Small intestine (tissue), 7 donors: ENCODE data around the gene ZNF573. TPM values are rescaled to one million over a fixed set of nuclear protein-coding genes. Genes with fewer than 3 reads are reported as not detected.
"Not testable (repeated sequence)": the region's sequence is repeated elsewhere in the genome, so short reads cannot be mapped to it uniquely, and the experiment has no call there.

ENCODE experiments used
- DNase-seq, 2 donors: peaks; one replicate each; pipeline versions ENCODE4 v3.0.0 to v3.0.0-alpha.2; 2013
- FAIRE-seq: peaks from 2 replicates; lab custom pipeline; 2012; peaks lifted over from hg19 to GRCh38; lab: Jason Lieb, UNC
- H3K27ac ChIP-seq, 3 donors: one replicate each; pipeline ENCODE4 v1.5.1; 2013; ENCODE audit warnings: low read length in 2 of 3, mild to moderate bottlenecking in 2 of 3, control low read depth in 1 of 3, inconsistent platforms in 1 of 3, low read depth in 1 of 3, moderate library complexity in 1 of 3
- H3K27me3 ChIP-seq, 3 donors: one replicate each; pipeline ENCODE4 v1.6.1; 2013; ENCODE audit warnings: low read length in 3 of 3, inconsistent platforms in 1 of 3; ENCODE audit not compliant: control insufficient read depth in 3 of 3, insufficient read depth in 3 of 3
- H3K36me3 ChIP-seq, 3 donors: one replicate each; pipeline ENCODE4 v1.6.1; 2013; ENCODE audit warnings: low read length in 3 of 3, inconsistent platforms in 1 of 3, low read depth in 1 of 3, mild to moderate bottlenecking in 1 of 3, moderate library complexity in 1 of 3; ENCODE audit not compliant: control insufficient read depth in 3 of 3, insufficient read depth in 2 of 3
- H3K4me1 ChIP-seq, 3 donors: one replicate each; pipeline ENCODE4 v1.6.1; 2013; ENCODE audit warnings: low read length in 2 of 3, inconsistent platforms in 1 of 3, low read depth in 1 of 3, mild to moderate bottlenecking in 1 of 3, moderate library complexity in 1 of 3; ENCODE audit not compliant: control insufficient read depth in 3 of 3, insufficient read depth in 2 of 3
- H3K4me3 ChIP-seq, 3 donors: one replicate each; pipeline ENCODE4 v1.5.1; 2013; ENCODE audit warnings: low read length in 3 of 3, control low read depth in 1 of 3, inconsistent platforms in 1 of 3, low read depth in 1 of 3, mild to moderate bottlenecking in 1 of 3, moderate library complexity in 1 of 3
- H3K9me3 ChIP-seq, 2 donors: one replicate each; pipeline ENCODE4 v1.6.1; 2013; ENCODE audit warnings: low read depth in 1 of 2, low read length in 1 of 2; ENCODE audit not compliant: control insufficient read depth in 2 of 2, insufficient read depth in 1 of 2
- WGBS, 3 donors: extraction: QIAGEN DNeasy Blood & Tissue Kit; methylation state at CpG; one replicate each; pipeline ENCODE4 v1.1.7; 2013; 5-methylcytosine and 5-hydroxymethylcytosine counted together
- polyA plus RNA-seq, 4 donors: library from polyadenylated mRNA; stranded (reverse) in 3 of 4; unstranded in 1 of 4; fragments of 200-250 nt in 3 of 4; fragments of 120-200 nt in 1 of 4; gene quantifications; one replicate each; pipeline versions ENCODE4 v1.2.1 to v1.2.3, GENCODE V29; 2013
- donor health status: healthy with polysubstance abuse.
- donor health status: control.
- donor health status: control.
- donor health status: Bipolar disorder and iron deficiency.
- donor health status: healthy.

Gene ZNF573
- polyA plus RNA-seq, 4 donors, result 1.3 to 7.9 (median 1.6) TPM; not detected in 1

GRCh38 chr19:37778613-37779126, 716 bp downstream of the ZNF573 start:
- peak overlapping the region; percentile 61 to 79 (median 66) for H3K4me3 ChIP-seq
- peak overlapping the region in 2 of 3 donors; percentile 89 to 96 for H3K27ac ChIP-seq
- DNase-seq (peak in 1 of 2 donors; percentile 71), FAIRE-seq (no peak)
- 5 to 13% (median 7%) methylated on average over 7 of the region's 7 CpGs for WGBS, 3 donors
- H3K9me3 ChIP-seq, result peaks cover 0 to 6% of the 10 kb centered on the region in 2 donors
- H3K36me3 ChIP-seq, result peaks cover 0 to 2% (median 0%) of the 10 kb centered on the region in 3 donors
- H3K27me3 ChIP-seq, result no peaks in the 10 kb centered on the region
- H3K4me1 ChIP-seq, result peaks cover 0 to 3% (median 0%) of the 10 kb centered on the region in 3 donors

GRCh38 chr19:37770985-37771384, 8.4 kb downstream of the ZNF573 start:
- H3K4me1 ChIP-seq, result no peaks in the 10 kb centered on the region
- no peak for FAIRE-seq
- H3K4me3 ChIP-seq, result no peak overlapping the region
- no peak for DNase-seq
- H3K27me3 ChIP-seq, result no peaks in the 10 kb centered on the region
- H3K36me3 ChIP-seq, result peaks cover 6 to 18% (median 9%) of the 10 kb centered on the region in 3 donors
- H3K9me3 ChIP-seq, result no peaks in the 10 kb centered on the region
- no peak overlapping the region for H3K27ac ChIP-seq
- 95 to 100% (median 97%) methylated on average over 1 of the region's 1 CpG for WGBS, 3 donors

- H3K4me1 ChIP-seq, result no peaks in the 10 kb centered on the region
- DNase-seq, result no peak
- H3K27me3 ChIP-seq, result no peaks in the 10 kb centered on the region
- no peak overlapping the region for H3K27ac ChIP-seq
- 92 to 100% (median 96%) methylated on average over 1 of the region's 1 CpG for WGBS, 3 donors
- H3K4me3 ChIP-seq, result no peak overlapping the region
- H3K36me3 ChIP-seq, result peaks cover 5 to 8% (median 7%) of the 10 kb centered on the region in 3 donors
- no peaks in the 10 kb centered on the region for H3K9me3 ChIP-seq
- no peak for FAIRE-seq
Measured at GRCh38 chr19:37763488-37763887, 15.9 kb downstream of the ZNF573 start.

GRCh38 chr19:37757683-37758082, 21.7 kb downstream of the ZNF573 start:
- H3K27ac ChIP-seq, H3K36me3 ChIP-seq, H3K4me3 ChIP-seq, FAIRE-seq, H3K27me3 ChIP-seq, H3K9me3 ChIP-seq, H3K4me1 ChIP-seq, DNase-seq: not testable (repeated sequence)
- 85 to 98% (median 90%) methylated on average over 3 to 4 of the region's 4 CpGs for WGBS, 3 donors

- no peak for DNase-seq
- H3K36me3 ChIP-seq, result peaks cover 6 to 12% (median 11%) of the 10 kb centered on the region in 3 donors
- H3K27me3 ChIP-seq, result no peaks in the 10 kb centered on the region
- 77 to 85% (median 78%) methylated on average over 5 of the region's 5 CpGs for WGBS, 3 donors
- no peak overlapping the region for H3K27ac ChIP-seq
- H3K4me1 ChIP-seq, result no peaks in the 10 kb centered on the region
- H3K9me3 ChIP-seq, result peaks cover 4 to 45% of the 10 kb centered on the region in 2 donors
- H3K4me3 ChIP-seq, result no peak overlapping the region
- FAIRE-seq, result no peak
Measured at GRCh38 chr19:37738371-37738770, 41.0 kb downstream of the ZNF573 start.

- Histone ChIP-seq H3K27me3 (no peaks in the 10 kb centered on the region), H3K4me1 (no peaks in the 10 kb centered on the region), H3K9me3 (no peaks in the 10 kb centered on the region), H3K36me3 (peaks cover 0 to 3% (median 0%) of the 10 kb centered on the region in 3 donors), H3K27ac (no peak overlapping the region), H3K4me3 (no peak overlapping the region)
- WGBS, 3 donors, result 87 to 93% (median 88%) methylated on average over 2 of the region's 2 CpGs
- DNase-seq (no peak), FAIRE-seq (no peak)
Measured at GRCh38 chr19:37725181-37725580, 54.2 kb downstream of the ZNF573 start.

- FAIRE-seq (peak; percentile 15), DNase-seq (no peak)
- WGBS, 3 donors, result 8% methylated on average over 8 of the region's 8 CpGs
- Histone ChIP-seq H3K9me3 (no peaks in the 10 kb centered on the region), H3K4me3 (peak overlapping the region in 2 of 3 donors; percentile 83 to 85), H3K36me3 (peaks cover 0 to 2% (median 0%) of the 10 kb centered on the region in 3 donors), H3K4me1 (peaks cover 0 to 8% (median 2%) of the 10 kb centered on the region in 3 donors), H3K27ac (peak overlapping the region in 2 of 3 donors; percentile 36 to 92), H3K27me3 (no peaks in the 10 kb centered on the region)
Measured at GRCh38 chr19:37719927-37720265, 59.5 kb downstream of the ZNF573 start.

GRCh38 chr19:37719111-37719926, 60.1 kb downstream of the ZNF573 start, which contains the start of gene ZNF607:
ZNF607 (minus strand) TSS chr19:37719761; CDS start chr19:37711618, 8,143 bp downstream.
- Histone ChIP-seq H3K36me3 (peaks cover 0 to 4% (median 0%) of the 10 kb centered on the region in 3 donors), H3K9me3 (no peaks in the 10 kb centered on the region), H3K4me3 (peak within 1 kb of the TSS; percentile 83 to 86 (median 85)), H3K27me3 (no peaks in the 10 kb centered on the region), H3K4me1 (peaks cover 0 to 8% (median 2%) of the 10 kb centered on the region in 3 donors), H3K27ac (peak within 1 kb of the TSS in 2 of 3 donors; percentile 67 to 92)
- DNase-seq (peak; percentile 95 to 97), FAIRE-seq (no peak)
- WGBS, 3 donors, result 0 to 1% (median 1%) methylated on average over 54 of the region's 54 CpGs
